GM21737 (cell line): ENCODE results near the gene ATF1.
"Not testable (repeated sequence)": the region's sequence is repeated elsewhere in the genome, so short reads cannot be mapped to it uniquely, and the experiment has no call there.

Source experiments
- ATAC-seq: cut with Tn5 transposase; IDR thresholded peaks from one replicate; pipeline ENCODE4 v1.9.1; 2021; ENCODE audit warnings: mild to moderate bottlenecking, moderate library complexity; ENCODE audit not compliant: unreplicated experiment

Gene ATF1

DNA sequence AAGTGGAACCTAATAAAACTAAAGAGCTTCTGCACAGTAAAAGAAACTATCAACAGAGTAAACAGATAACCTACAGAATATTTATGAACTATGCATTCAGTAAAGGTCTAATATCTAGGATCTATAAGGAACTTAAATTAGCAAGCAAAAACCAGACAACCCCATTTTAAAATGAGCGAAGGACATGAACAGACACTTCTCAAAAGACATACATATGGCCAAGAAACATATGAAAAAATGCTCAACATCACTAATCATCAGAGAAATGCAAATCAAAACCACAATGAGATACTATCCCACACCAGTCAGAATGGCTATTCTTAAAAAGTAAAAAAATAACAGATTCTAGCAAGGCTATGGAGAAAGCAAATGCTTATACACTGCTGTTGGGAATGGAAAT is 91.3 kb downstream of the ATF1 start:
- ATAC-seq: not testable (repeated sequence)

- not testable (repeated sequence) for ATAC-seq
Observed at GRCh38 chr12:50855679-50856078, 91.8 kb downstream of the ATF1 start.

DNA sequence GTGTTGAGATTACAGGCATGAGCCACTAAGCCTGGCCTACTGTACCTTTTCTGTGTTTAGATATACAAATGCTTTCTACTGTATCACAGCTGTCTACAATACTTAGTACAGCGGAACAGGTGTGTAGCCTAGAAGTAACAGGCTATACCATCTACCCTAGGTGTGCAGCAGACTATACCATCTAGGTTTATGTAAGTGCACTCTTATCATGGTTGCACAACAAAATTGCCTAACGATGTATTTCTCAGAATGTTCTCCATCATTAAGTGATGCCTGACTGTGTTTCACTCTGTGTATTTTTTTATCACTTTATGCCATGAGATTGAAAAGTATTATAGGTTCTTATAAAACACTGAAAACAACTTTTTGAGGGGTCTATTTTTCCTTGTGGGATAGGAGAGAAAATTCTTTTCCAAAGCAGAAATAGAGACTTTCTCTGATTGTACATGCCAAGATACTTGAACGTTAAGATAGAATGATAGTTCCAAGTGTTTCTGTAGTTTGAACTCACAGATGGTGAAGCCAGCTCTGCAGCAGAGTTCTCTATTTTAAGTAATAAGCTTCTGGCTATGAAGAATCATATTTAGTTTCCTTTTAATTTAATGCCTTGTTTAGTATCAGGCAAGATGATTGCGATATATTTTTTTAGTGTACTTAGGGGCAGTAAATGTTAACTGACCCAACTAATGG is 95.9 kb downstream of the ATF1 start:
- ATAC-seq: no peak

GRCh38 chr12:50862316-50862715 is 98.4 kb downstream of the ATF1 start:
- ATAC-seq: no peak

- no peak for ATAC-seq
Observed at GRCh38 chr12:50865266-50865665, 101.4 kb downstream of the ATF1 start.

DNA sequence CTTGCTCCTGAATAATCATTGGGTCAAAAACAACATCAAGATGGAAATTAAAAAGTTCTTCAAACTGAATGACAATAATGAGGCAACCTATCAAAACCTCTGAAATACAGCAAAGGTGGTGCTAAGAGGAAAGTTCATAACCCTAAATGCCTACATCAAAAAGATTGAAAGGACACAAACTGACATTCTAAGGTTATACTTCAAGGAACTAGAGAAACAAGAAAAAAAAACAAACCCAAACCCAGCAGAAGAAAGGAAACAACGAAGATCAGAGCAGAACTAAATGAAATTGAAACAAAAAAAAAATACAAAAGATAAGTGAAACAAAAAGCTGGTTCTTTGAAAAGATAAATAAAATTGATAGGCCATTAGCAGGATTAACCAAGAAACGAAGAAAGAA is 105.0 kb downstream of the ATF1 start:
- ATAC-seq: not testable (repeated sequence)
